Esophagus muscularis mucosa (tissue), 4 donors: Measurements from ENCODE around the gene TMEM132C.

Experiments
- EP300 ChIP-seq: sonication (generic); formaldehyde crosslinking; IDR thresholded peaks from one replicate; pipeline ENCODE4 v1.6.1; 2017; ENCODE audit warnings: antibody characterized with exemption
- POLR2A ChIP-seq: fragments of 450-650 bp; IDR thresholded peaks from one replicate; pipeline ENCODE4 v1.6.1; 2017; ENCODE audit warnings: antibody characterized with exemption, moderate library complexity, mild to moderate bottlenecking, low read depth
- TF ChIP-seq, protein P1 (sequence below), 3 experiments: fragments of 200-600 bp in 2 of 3; fragments of 450-650 bp in 1 of 3; sonication (generic) in 2 of 3; IDR thresholded peaks; one replicate each; pipeline ENCODE4 v1.5.1; 2017 to 2019; ENCODE audit warnings: antibody characterized with exemption in 3 of 3, mild to moderate bottlenecking in 2 of 3, moderate library complexity in 1 of 3

DNA sequence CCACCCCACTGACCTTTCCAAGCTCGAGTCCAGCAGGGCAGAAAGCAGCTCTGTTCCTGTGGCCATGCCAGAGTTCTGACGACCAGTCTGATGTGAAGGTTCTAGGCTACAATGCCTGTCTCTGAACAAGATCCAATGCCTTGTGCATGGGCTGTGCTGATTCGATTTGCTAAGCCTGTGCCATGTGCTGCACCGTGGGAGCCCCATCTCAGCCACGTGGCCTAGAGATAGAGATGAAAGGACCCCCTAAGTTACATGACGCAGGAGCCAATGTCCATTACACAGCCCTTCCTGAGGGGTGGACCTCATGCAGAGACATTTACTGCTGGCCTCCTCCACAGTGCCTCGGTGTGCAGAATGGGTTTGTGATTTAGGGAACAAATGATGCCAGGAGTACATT is 300.8 kb downstream of the TMEM132C start:
- TF ChIP-seq, protein P1, sequence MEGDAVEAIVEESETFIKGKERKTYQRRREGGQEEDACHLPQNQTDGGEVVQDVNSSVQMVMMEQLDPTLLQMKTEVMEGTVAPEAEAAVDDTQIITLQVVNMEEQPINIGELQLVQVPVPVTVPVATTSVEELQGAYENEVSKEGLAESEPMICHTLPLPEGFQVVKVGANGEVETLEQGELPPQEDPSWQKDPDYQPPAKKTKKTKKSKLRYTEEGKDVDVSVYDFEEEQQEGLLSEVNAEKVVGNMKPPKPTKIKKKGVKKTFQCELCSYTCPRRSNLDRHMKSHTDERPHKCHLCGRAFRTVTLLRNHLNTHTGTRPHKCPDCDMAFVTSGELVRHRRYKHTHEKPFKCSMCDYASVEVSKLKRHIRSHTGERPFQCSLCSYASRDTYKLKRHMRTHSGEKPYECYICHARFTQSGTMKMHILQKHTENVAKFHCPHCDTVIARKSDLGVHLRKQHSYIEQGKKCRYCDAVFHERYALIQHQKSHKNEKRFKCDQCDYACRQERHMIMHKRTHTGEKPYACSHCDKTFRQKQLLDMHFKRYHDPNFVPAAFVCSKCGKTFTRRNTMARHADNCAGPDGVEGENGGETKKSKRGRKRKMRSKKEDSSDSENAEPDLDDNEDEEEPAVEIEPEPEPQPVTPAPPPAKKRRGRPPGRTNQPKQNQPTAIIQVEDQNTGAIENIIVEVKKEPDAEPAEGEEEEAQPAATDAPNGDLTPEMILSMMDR (IDR thresholded peaks at IDR 0.05), result no peak
- TF ChIP-seq EP300 (no peak), POLR2A (no peak)
